SK-N-MC (cell line): ENCODE results near the gene WDR82.

Experiments used
- EZH2 ChIP-seq: fragments of 200-600 bp; sonication (generic); IDR thresholded peaks from one replicate; pipeline ENCODE4 v1.6.1; 2017; ENCODE audit warnings: antibody characterized with exemption
- FOXP2 ChIP-seq: optimal IDR thresholded peaks from 2 replicates; pipeline ENCODE3; 2011; ENCODE audit warnings: mild to moderate bottlenecking, moderate library complexity; ENCODE audit not compliant: insufficient read depth; ENCODE audit errors: extremely low read length, control extremely low read depth
- POLR2AphosphoS5 ChIP-seq: IDR thresholded peaks from 2 replicates; pipeline ENCODE4 v1.6.1; 2012; ENCODE audit warnings: mild to moderate bottlenecking, low read depth, low read length, borderline replicate concordance

DNA sequence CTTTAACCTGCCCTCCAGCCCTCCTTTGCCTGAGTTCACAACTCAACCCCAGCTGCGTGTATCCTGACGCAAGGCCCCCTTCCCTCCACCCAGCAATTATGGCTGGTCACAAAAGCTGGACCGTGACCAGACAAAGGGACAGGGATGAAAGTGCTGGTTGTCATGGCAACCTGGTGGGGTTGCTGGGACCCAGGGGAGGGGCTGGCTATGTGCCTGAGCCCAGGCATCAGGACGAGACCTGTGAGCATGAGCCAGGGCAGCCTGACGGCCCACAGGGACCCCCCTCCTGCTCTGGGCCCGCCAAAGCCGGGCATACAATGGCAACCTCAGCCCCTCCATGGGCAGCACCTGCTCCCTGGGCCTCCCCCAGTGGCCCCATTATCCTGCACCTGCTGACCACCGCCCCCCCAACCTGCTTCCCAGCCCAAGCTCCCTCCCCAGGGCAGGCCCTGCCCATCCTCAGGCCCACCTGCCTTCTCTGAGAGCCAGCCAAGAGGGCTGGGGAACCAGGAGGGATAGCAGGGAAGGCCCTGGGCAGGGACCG, 33.2 kb upstream of the WDR82 start:
- TF ChIP-seq EZH2 (no peak), POLR2AphosphoS5 (no peak), FOXP2 (no peak)
